SK-MEL-5 (cell line): ENCODE measurements around the gene ACY1. TPM values are rescaled to one million over a fixed set of nuclear protein-coding genes. Genes with fewer than 3 reads are reported as not detected.

Experiments
- DNase-seq: peaks from one replicate; pipeline ENCODE4 v3.0.0-alpha.2; 2016; ENCODE audit warnings: low read depth, low spot score
- in situ Hi-C: cut with HindIII; loops from 2 replicates; pipeline ENCODE4 v1.10.0; 2016; ENCODE audit warnings: low sequenced_read_pairs, high pct_unique_total_duplicates, low pct_unique_long_range_greater_than_20kb
- total RNA-seq: library from RNA; depleted of rRNA; stranded (reverse); fragments of >200 nt; shearing (Covaris generic); gene quantifications from 2 replicates; pipeline ENCODE4 v1.2.3, GENCODE V29; 2014

ACY1 gene
- total RNA-seq, 1 experiment from 2014 or later, result 180 TPM

GRCh38 chr3:51944451-51945021, 38.8 kb upstream of the ACY1 start:
- in situ Hi-C loops, result no loop called here
- DNase-seq, result no peak

DNA sequence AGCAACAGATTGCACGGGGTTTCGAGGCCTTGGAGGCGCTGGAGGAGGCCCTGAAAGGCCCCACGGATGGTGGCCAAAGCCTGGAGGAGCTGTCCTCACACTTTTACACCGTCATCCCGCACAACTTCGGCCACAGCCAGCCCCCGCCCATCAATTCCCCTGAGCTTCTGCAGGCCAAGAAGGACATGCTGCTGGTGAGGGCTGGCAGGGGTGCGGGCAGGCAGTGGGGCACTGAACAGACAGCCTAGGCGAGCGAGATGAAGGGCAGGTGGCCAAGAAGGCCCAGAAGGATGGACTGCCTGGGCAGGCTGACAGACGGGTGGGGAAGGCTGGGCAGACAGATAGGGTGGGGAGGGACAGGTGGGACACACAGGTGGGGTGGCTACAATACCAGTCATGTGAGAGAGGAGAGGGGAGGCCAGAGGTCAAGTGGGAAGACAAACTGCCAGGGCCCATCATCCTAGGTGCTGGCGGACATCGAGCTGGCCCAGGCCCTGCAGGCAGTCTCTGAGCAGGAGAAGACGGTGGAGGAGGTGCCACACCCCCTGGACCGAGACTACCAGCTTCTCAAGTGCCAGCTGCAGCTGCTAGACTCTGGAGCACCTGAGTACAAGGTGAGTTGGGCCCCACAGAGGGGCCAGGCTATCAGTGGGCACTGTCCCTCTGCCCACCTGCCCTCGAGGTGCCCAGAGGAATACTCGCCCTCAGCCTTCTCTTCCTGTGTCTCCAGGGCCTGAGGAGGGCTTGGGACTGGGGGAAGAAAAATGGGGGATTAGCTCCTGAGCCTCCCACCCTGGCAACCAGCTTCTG, 38.1 kb upstream of the ACY1 start:
- in situ Hi-C loops, result no loop called here

DNA sequence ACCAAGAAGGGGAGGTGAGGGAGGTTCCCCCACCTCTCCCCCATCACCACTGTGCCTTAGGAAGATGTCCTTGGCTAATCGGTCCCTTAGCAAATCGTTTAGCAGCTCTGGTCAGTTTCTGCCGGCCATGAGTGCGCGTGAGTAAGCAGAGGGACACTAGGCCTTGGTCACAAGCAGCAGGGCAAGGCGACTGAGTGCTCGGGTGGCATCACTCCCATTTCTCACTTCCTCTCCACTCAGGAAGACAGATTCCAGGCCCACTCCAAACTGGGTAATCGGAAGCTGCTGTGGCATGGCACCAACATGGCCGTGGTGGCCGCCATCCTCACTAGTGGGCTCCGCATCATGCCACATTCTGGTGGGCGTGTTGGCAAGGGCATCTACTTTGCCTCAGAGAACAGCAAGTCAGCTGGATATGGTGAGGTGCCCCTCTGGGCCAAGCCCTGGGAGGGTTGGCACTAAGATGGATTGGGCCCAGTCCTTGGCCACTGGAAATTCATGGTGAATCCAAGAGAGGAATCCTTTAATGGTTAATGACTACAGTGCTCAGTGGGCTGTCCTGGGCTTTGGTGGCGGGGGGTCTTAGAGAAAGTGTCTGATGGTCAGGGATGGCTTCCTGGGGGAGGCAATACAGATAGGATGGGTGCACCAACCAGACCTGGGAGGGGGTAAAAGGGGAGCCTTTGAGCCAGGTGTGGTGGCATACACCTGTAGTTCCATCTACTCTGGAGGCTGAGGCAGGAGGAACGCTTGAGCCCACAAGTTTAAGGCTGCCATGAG, 37.2 kb upstream of the ACY1 start:
- no peak for DNase-seq
- in situ Hi-C loops, result no loop called here

More for the DNA sequence above, 38.1 kb upstream of the ACY1 start:
- DNase-seq, result no peak

GRCh38 chr3:51946796-51947195, 36.5 kb upstream of the ACY1 start:
- no peak for DNase-seq
- in situ Hi-C loops, result no loop called here

DNA sequence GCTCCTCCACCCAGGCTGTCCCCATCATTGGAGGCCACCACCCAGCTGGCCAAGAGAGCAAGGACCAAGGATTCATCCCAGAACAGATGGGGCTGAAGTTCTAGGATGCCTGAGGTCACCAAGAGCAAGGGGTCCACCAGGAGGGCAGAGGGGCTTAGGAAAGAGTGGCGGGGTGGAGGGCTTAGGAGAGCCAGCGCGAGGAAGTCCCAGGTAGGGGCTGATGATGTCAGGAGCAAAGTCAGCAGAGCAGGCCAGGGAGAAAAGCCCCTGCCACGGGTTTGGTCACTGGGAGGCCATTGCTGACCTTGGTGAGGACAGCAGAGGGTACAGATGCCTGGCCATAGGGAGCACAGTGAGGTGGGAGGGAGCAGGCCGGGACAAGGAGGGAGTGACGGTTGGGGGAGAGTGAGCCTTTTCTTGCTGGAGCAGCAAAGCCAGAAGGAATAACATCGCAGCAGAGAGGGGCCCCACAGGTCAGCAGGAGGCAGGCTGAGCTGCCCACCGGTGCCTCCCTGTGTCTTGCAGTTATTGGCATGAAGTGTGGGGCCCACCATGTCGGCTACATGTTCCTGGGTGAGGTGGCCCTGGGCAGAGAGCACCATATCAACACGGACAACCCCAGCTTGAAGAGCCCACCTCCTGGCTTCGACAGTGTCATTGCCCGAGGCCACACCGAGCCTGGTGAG, 36.0 kb upstream of the ACY1 start:
- in situ Hi-C loops, result no loop called here
- no peak for DNase-seq

GRCh38 chr3:51948016-51948580, 35.2 kb upstream of the ACY1 start:
- in situ Hi-C loops, result no loop called here
- no peak for DNase-seq

DNA sequence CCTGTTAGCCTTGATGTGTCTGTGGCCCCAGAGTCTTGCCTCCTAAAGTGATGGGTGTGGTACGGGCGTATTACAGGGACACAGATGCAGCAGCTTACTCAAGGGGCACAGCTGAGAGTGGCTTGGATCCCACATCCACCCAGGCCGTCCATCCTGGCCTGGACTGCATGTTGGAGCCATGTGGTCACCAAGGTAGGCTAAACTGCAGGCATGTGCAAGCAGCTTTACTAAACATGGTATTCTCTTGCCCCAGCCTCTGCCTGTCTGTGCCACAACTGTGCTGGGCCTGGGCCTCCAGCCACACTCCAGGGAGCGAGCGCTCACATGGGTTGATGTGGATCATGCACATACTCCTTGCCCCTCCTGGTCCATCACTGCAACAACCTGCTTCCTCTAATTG, 34.2 kb upstream of the ACY1 start:
- no peak for DNase-seq
- in situ Hi-C loops, result no loop called here

GRCh38 chr3:51950899-51951298, 32.4 kb upstream of the ACY1 start:
- DNase-seq, result no peak
- in situ Hi-C loops, result no loop called here

DNA sequence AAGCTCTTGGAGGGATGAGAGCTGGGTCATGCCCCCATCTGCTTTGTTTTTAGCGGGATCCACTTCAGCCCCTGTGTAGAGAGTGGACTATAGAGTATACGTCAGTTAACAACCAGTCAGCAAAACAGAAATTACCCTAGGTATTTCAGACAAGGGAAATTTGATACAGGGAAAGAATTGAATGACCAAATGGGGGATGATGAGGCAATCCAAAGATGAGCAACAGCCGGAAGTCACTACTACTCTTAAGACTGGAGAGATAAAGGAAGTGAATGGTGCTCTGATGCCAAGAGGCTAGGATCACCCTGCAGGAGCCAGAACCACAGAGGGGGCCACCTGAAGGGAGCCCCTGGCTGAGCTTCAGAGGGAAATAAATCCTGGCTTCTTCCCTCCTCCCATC, 29.9 kb upstream of the ACY1 start:
- DNase-seq, result no peak
- in situ Hi-C loops, result no loop called here

- in situ Hi-C loops, result no loop called here
- DNase-seq, result no peak
Observed at GRCh38 chr3:51954105-51954504, 29.2 kb upstream of the ACY1 start.

- DNase-seq, result no peak
- in situ Hi-C loops, result no loop called here
Observed at GRCh38 chr3:51954713-51955112, 28.6 kb upstream of the ACY1 start.

DNA sequence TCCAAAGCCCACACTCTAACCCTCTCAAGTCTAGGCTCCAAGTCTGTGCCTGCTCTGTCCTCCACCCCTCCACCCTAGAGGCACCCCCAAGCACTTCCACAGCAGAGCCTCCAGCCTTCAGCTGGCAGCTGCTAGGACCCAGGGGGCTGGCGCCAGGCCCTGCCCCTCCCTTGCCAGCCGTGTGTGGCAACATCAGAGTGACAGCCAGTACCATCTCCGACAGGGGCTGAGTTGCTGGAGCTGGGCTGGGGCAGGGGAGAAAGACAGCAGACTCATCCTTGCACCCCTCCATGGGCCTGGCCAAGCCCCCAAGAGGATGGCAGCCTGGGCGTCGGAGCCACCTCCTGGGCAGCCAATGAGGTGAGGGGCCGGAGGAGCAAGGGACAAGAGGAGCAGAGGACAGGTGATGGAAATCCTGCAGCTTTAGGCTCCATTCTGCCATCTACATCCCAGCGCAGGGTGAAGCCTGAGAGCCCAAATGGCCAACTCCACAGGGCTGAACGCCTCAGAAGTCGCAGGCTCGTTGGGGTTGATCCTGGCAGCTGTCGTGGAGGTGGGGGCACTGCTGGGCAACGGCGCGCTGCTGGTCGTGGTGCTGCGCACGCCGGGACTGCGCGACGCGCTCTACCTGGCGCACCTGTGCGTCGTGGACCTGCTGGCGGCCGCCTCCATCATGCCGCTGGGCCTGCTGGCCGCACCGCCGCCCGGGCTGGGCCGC, 28.0 kb upstream of the ACY1 start, which contains the start of gene GPR62:
Gene GPR62, plus strand, starts transcription at position 207 of the 718 bp plus-strand sequence. Its CDS starts 272 bp downstream, at position 479.
- in situ Hi-C loops, result no loop called here
- no peak for DNase-seq

DNA sequence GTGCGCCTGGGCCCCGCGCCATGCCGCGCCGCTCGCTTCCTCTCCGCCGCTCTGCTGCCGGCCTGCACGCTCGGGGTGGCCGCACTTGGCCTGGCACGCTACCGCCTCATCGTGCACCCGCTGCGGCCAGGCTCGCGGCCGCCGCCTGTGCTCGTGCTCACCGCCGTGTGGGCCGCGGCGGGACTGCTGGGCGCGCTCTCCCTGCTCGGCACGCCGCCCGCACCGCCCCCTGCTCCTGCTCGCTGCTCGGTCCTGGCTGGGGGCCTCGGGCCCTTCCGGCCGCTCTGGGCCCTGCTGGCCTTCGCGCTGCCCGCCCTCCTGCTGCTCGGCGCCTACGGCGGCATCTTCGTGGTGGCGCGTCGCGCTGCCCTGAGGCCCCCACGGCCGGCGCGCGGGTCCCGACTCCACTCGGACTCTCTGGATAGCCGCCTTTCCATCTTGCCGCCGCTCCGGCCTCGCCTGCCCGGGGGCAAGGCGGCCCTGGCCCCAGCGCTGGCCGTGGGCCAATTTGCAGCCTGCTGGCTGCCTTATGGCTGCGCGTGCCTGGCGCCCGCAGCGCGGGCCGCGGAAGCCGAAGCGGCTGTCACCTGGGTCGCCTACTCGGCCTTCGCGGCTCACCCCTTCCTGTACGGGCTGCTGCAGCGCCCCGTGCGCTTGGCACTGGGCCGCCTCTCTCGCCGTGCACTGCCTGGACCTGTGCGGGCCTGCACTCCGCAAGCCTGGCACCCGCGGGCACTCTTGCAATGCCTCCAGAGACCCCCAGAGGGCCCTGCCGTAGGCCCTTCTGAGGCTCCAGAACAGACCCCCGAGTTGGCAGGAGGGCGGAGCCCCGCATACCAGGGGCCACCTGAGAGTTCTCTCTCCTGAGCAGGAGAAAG, 27.2 kb upstream of the ACY1 start:
- DNase-seq, result no peak
- in situ Hi-C loops, result no loop called here

DNA sequence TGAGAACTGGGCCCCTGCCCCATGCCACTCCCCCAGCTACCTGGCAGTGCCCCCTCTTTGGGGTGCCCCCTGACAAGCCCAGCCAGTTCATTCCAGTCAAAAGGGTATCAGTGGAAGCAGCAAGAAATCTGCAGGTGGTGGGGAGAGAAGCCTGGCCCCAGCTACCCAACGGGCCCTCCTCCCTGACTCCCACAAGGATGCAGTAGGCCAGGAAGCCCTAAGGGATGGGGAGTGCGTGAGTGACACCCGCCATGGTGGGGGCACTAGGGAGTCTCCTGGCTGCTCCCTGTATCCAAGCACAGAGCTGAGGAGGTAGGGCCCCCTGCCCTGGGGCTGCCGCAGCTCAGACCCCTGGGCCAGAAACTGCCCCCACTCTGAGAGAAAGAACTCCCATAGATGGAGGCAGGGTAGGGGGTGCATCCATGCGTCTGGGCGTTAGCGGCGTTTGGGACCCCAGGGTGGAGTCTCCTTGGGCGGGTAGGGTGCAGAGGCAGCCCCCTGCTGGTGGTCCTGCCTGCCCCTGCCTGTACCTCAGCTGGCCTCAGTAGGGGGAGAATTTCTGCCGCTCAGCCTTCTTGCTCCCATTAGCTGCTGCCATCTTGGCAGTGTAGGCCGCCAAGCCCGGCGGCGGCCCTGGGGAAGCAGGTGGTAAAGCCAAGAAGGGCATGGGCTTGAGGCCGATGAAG, 25.7 kb upstream of the ACY1 start:
- no peak for DNase-seq
- in situ Hi-C loops, result no loop called here

DNA sequence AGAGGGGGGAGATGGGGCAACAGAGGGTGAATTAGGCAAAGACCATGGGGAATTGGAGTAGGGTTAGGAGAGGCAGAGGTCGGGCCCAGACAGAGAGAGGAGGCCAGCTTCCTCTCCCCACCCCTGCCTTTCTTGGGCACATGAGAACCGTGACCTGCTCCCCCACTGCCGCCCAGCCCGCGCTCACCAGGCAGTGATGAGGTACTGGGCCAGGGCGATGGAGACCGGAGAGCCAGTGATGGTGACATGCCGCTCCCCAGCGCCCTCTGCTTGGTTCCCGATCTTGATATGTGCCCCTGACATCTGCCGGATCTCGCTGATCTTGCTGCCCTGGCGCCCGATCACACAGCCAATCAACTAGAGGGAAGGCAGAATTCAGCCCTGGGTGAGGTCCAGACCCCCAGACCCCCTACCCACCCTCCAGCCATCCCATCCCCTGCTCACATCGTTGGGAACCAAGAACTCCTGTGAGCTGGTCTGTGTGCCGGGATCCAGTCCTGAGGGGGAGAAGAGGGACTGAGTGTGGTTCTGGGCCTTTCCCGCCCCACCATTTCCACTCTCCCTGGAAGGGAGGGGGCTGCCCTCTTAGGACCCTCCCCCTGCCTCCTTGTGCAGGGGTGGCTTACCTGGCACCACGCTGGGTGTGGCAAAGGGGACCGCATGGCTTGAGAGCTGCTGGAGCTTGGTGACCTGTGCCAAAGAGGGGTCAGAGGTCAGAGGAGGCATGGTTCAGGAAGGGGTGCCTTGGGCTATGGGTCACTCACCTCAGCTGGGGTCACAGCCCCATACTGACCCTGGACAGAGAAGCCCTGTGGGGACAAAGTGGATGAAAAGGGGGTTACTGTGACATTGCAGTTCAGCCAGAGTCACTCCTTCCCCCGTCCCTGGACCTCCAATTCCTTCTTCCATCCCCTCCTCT, 24.5 kb upstream of the ACY1 start:
- no peak for DNase-seq
- in situ Hi-C loops, result no loop called here
